ENCODE measurements around the gene SASH1. TPM values are rescaled to one million over a fixed set of nuclear protein-coding genes. Genes with fewer than 3 reads are reported as not detected.

The SASH1 gene
- total RNA-seq, 1 donor from 2014 or later = 28.7 TPM

DNA sequence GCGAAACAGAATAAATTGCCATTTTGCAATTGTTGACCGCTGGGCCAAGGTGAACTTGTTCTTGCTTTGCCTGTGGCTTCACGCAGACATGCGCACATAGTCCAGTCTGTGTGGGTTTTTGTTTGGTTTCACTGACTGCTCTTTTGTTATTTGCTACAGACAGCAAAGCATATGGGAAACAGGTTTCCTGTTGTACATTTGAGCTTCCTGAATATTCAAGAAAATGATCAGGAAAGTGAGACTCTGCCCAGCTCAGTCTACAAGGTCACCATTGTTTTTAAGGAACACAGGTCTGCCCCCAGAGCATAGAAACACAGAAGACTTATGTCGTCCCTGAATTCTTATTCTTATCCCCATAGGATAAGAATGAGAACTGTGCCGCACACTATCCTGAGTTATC lies 55.6 kb downstream of the SASH1 start:
- Mint-ChIP-seq H3K9me3 (no peaks in the 10 kb centered on the region), H3K27me3 (ENCODE audit: low read depth) (no peaks in the 10 kb centered on the region), H3K27ac (no peak overlapping the region), H3K4me3 (no peak overlapping the region), H3K4me1 (peaks cover 3% of the 10 kb centered on the region), H3K36me3 (peaks cover 8% of the 10 kb centered on the region)
- no peak for DNase-seq (ENCODE audit: low spot score in 2 of 2, unreplicated experiment in 2 of 2)
- no peak for TF ChIP-seq CTCF (IDR thresholded peaks at IDR 0.05; ENCODE audit: unreplicated experiment)

DNA sequence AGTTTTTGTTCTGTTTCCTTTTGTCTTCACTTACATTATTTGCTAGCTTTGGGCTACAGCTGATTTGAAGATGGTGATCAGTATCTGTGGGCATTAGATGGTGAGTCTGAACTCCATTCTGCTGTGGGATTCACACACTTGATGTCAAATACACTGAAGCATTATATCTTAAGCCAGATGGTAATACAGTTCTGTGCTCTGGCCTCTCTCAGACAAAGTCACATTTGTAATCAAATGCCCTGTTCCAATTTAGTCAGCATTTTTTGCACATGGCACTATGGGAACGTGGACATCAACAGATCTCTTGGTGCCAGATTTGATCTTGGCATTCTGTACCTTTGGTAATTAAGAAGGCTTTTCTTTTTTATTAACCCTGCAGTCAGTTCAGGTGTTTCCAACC lies 56.0 kb downstream of the SASH1 start:
- no peak for DNase-seq (ENCODE audit: low spot score in 2 of 2, unreplicated experiment in 2 of 2)
- Mint-ChIP-seq H3K27me3 (ENCODE audit: low read depth) (no peaks in the 10 kb centered on the region), H3K9me3 (no peaks in the 10 kb centered on the region), H3K36me3 (peaks cover 8% of the 10 kb centered on the region), H3K4me3 (no peak overlapping the region), H3K4me1 (peaks cover 3% of the 10 kb centered on the region), H3K27ac (no peak overlapping the region)
- no peak for TF ChIP-seq CTCF (IDR thresholded peaks at IDR 0.05; ENCODE audit: unreplicated experiment)

DNA sequence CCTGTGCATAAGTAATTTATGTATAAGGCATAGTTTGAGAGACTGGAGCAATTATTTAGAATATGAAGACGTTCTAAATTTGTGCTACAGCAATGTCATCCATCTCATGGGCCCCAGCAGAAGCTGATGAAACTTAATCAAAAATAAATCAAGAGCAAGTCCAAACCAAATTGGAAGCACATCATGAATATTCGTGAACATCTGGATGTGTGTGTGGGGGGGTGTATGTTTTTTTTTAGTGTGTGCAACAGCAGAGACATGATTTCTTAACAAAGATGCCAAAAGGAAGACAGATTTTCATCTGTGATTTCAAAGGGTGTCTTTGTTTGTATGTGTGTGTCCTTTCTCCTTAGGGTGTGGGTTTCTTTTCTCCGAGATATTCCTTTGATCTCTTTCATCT lies 58.9 kb downstream of the SASH1 start:
- no peak for TF ChIP-seq CTCF (IDR thresholded peaks at IDR 0.05; ENCODE audit: unreplicated experiment)
- peaks cover 3% of the 10 kb centered on the region for H3K4me1 Mint-ChIP-seq
- no peak for DNase-seq (ENCODE audit: low spot score in 2 of 2, unreplicated experiment in 2 of 2)
- H3K27ac Mint-ChIP-seq = no peak overlapping the region
- H3K36me3 Mint-ChIP-seq = peaks cover 8% of the 10 kb centered on the region
- no peaks in the 10 kb centered on the region for H3K27me3 Mint-ChIP-seq (ENCODE audit: low read depth)
- no peaks in the 10 kb centered on the region for H3K9me3 Mint-ChIP-seq
- no peak overlapping the region for H3K4me3 Mint-ChIP-seq

GRCh38 chr6:148404456-148405054 lies 61.9 kb downstream of the SASH1 start:
- H3K9me3 Mint-ChIP-seq = peaks cover 4% of the 10 kb centered on the region
- DNase-seq (ENCODE audit: low spot score in 2 of 2, unreplicated experiment in 2 of 2) = no peak
- no peak overlapping the region for H3K4me3 Mint-ChIP-seq
- no peak overlapping the region for H3K27ac Mint-ChIP-seq
- no peak for TF ChIP-seq CTCF (IDR thresholded peaks at IDR 0.05; ENCODE audit: unreplicated experiment)
- peaks cover 2% of the 10 kb centered on the region for H3K36me3 Mint-ChIP-seq
- no peaks in the 10 kb centered on the region for H3K27me3 Mint-ChIP-seq (ENCODE audit: low read depth)
- H3K4me1 Mint-ChIP-seq = peaks cover 3% of the 10 kb centered on the region

DNA sequence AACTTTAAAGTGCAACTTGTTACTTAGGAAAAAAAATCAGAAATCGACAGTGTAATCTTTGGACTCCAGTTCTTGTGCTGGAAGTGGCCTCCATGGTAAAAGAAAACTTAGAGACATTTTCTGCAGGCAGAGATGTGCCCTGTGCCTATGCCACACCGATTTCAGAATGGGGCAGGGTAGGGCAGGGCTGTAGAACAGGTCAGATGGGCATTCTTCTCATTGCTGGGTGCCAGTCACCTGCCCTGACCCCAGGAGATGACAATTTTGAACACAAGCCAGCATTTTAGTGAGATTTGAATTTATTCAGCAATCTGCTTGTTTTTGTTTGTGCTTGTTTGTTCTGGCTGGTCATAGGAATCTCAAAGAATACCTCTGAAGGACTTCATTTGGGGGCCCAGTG lies 63.3 kb downstream of the SASH1 start:
- Mint-ChIP-seq H3K27me3 (ENCODE audit: low read depth) (no peaks in the 10 kb centered on the region), H3K36me3 (peaks cover 2% of the 10 kb centered on the region), H3K4me1 (peaks cover 3% of the 10 kb centered on the region), H3K27ac (no peak overlapping the region), H3K4me3 (no peak overlapping the region), H3K9me3 (peaks cover 4% of the 10 kb centered on the region)
- no peak for TF ChIP-seq CTCF (IDR thresholded peaks at IDR 0.05; ENCODE audit: unreplicated experiment)
- no peak for DNase-seq (ENCODE audit: low spot score in 2 of 2, unreplicated experiment in 2 of 2)
